Colon (tissue), 2 donors: ENCODE results near the gene CYRIA.

Source experiments
- FAIRE-seq: peaks from 2 replicates; lab custom pipeline; 2012; peaks lifted over from hg19 to GRCh38; lab: Jason Lieb, UNC
- donor health status: control.
- donor health status: control.

CYRIA gene

GRCh38 chr2:16649353-16650286 is 16.0 kb downstream of the CYRIA start:
- FAIRE-seq: no peak

GRCh38 chr2:16647992-16648617 is 17.5 kb downstream of the CYRIA start:
- FAIRE-seq: no peak

- FAIRE-seq: no peak
Observed at GRCh38 chr2:16645775-16646559, 19.7 kb downstream of the CYRIA start.

- FAIRE-seq: no peak
Observed at GRCh38 chr2:16645088-16645487, 20.5 kb downstream of the CYRIA start.

- no peak for FAIRE-seq
Observed at GRCh38 chr2:16644221-16644925, 21.3 kb downstream of the CYRIA start.

- FAIRE-seq: no peak
Observed at GRCh38 chr2:16643099-16643498, 22.5 kb downstream of the CYRIA start.

- FAIRE-seq: no peak
Observed at GRCh38 chr2:16642088-16642487, 23.5 kb downstream of the CYRIA start.

- no peak for FAIRE-seq
Observed at GRCh38 chr2:16641509-16641908, 24.1 kb downstream of the CYRIA start.

GRCh38 chr2:16640867-16641266 is 24.8 kb downstream of the CYRIA start:
- FAIRE-seq: no peak

GRCh38 chr2:16640001-16640700 is 25.5 kb downstream of the CYRIA start:
- FAIRE-seq: no peak

GRCh38 chr2:16639431-16639830 is 26.2 kb downstream of the CYRIA start:
- no peak for FAIRE-seq

- FAIRE-seq: no peak
Observed at GRCh38 chr2:16638946-16639345, 26.7 kb downstream of the CYRIA start.

- FAIRE-seq: no peak
Observed at GRCh38 chr2:16637304-16637703, 28.3 kb downstream of the CYRIA start.

GRCh38 chr2:16635791-16636699 is 29.6 kb downstream of the CYRIA start:
- FAIRE-seq: no peak

- no peak for FAIRE-seq
Observed at GRCh38 chr2:16633621-16634430, 31.8 kb downstream of the CYRIA start.

- FAIRE-seq: no peak
Observed at GRCh38 chr2:16632598-16632997, 33.0 kb downstream of the CYRIA start.

- FAIRE-seq: no peak
Observed at GRCh38 chr2:16630463-16630862, 35.2 kb downstream of the CYRIA start.

- FAIRE-seq: no peak
Observed at GRCh38 chr2:16629770-16630169, 35.9 kb downstream of the CYRIA start.

GRCh38 chr2:16629044-16629443 is 36.6 kb downstream of the CYRIA start:
- FAIRE-seq: no peak
